WI38 (cell line): ENCODE results near the gene PSG2.
A peak's percentile ranks its signal among the peaks of the same experiment; 100 is the strongest.
"Not testable (repeated sequence)": the region's sequence is repeated elsewhere in the genome, so short reads cannot be mapped to it uniquely, and the experiment has no call there.

Experiments used
- H3K4me3 ChIP-seq: 2 replicates; pipeline ENCODE4 v1.5.1; 2011; ENCODE audit warnings: low read depth, mild to moderate bottlenecking, control low read depth, low read length
- CTCF ChIP-seq: IDR thresholded peaks from 2 replicates; pipeline ENCODE4 v1.5.1; 2012; ENCODE audit warnings: low read depth, mild to moderate bottlenecking, control low read depth, low read length

Gene PSG2

GRCh38 chr19:43082601-43083000, at the start of gene PSG2:
Gene PSG2 (minus strand): TSS chr19:43082701. CDS start chr19:43082569, 132 bp downstream.
- not testable (repeated sequence) for H3K4me3 ChIP-seq

GRCh38 chr19:43131281-43131842, 48.9 kb upstream of the PSG2 start:
- H3K4me3 ChIP-seq, result not testable (repeated sequence)

GRCh38 chr19:43129197-43129596, 46.7 kb upstream of the PSG2 start:
- H3K4me3 ChIP-seq, result not testable (repeated sequence)

GRCh38 chr19:43127336-43127735, 44.8 kb upstream of the PSG2 start:
- H3K4me3 ChIP-seq, result not testable (repeated sequence)

GRCh38 chr19:43126720-43127119, 44.2 kb upstream of the PSG2 start:
- H3K4me3 ChIP-seq, result no peak overlapping the region
- TF ChIP-seq CTCF, result no peak

GRCh38 chr19:43124360-43124759, 41.9 kb upstream of the PSG2 start:
- 0 out of 2 replicates have a peak, but pooled peaks have one; percentile 3 for TF ChIP-seq CTCF

GRCh38 chr19:43120433-43121026, 38.0 kb upstream of the PSG2 start:
- peak overlapping the region; percentile 38 for H3K4me3 ChIP-seq

More at GRCh38 chr19:43124360-43124759, 41.9 kb upstream of the PSG2 start:
- no peak overlapping the region for H3K4me3 ChIP-seq

- not testable (repeated sequence) for H3K4me3 ChIP-seq
Measured at GRCh38 chr19:43119526-43119925, 37.0 kb upstream of the PSG2 start.

- H3K4me3 ChIP-seq, result not testable (repeated sequence)
Measured at GRCh38 chr19:43116421-43116820, 33.9 kb upstream of the PSG2 start.

- not testable (repeated sequence) for H3K4me3 ChIP-seq
Measured at GRCh38 chr19:43115548-43115947, 33.0 kb upstream of the PSG2 start.

GRCh38 chr19:43115064-43115463, 32.6 kb upstream of the PSG2 start:
- H3K4me3 ChIP-seq, result not testable (repeated sequence)

- not testable (repeated sequence) for H3K4me3 ChIP-seq
Measured at GRCh38 chr19:43114626-43115025, 32.1 kb upstream of the PSG2 start.

GRCh38 chr19:43107401-43107800, 24.9 kb upstream of the PSG2 start:
- not testable (repeated sequence) for H3K4me3 ChIP-seq

GRCh38 chr19:43105496-43105895, 23.0 kb upstream of the PSG2 start:
- no peak for TF ChIP-seq CTCF

More at GRCh38 chr19:43105496-43105895, 23.0 kb upstream of the PSG2 start:
- H3K4me3 ChIP-seq, result no peak overlapping the region
